B cell (primary cell): ENCODE data around the gene MBP. TPM values are rescaled to one million over a fixed set of nuclear protein-coding genes. Genes with fewer than 3 reads are reported as not detected.

Experiments used
- ATAC-seq: fragments of 200-7000 bp; cut with Tn5 transposase; one replicate; pipeline ENCODE4 v1.10.0; 2021; ENCODE audit warnings: low read depth, mild to moderate bottlenecking, moderate number of reproducible peaks, moderate library complexity
- CTCF ChIA-PET: fragments of 350-600 bp; sonication (Branson Sonifier 250); formaldehyde crosslinking; loops from one replicate; lab custom pipeline; 2021; ENCODE audit warnings: antibody characterized with exemption, inconsistent platforms; lab: Charles Lee
- POLR2A ChIA-PET: fragments of 350-600 bp; sonication (Branson Sonifier 250); formaldehyde crosslinking; loops from one replicate; lab custom pipeline; 2021; ENCODE audit warnings: antibody characterized with exemption; lab: Charles Lee
- DNase-seq: peaks from one replicate; pipeline ENCODE4 v3.0.0; 2013
- H2AFZ ChIP-seq: 2 replicates; pipeline ENCODE4 v1.6.1; 2012; ENCODE audit warnings: mild to moderate bottlenecking, low read depth, low read length; ENCODE audit not compliant: insufficient read depth, poor library complexity, severe bottlenecking
- H3K27ac ChIP-seq, 2 donors: 1 replicate in 1 of 2; 2 replicates in 1 of 2; pipeline ENCODE4 v1.5.1; 2012 to 2013; ENCODE audit warnings: low read length in 2 of 2, mild to moderate bottlenecking in 2 of 2, moderate library complexity in 1 of 2
- H3K27me3 ChIP-seq, 4 experiments: fragments of 200-600 bp in 1 of 4; sonication (generic) in 1 of 4; replicated peaks in 1 of 4; 1 replicate in 2 of 4; 2 replicates in 2 of 4; pipeline versions ENCODE4 v1.6.1 to v1.7.0; 2013 to 2016; ENCODE audit warnings: low read length in 3 of 4, mild to moderate bottlenecking in 2 of 4, mixed read lengths in 1 of 4, moderate library complexity in 1 of 4; ENCODE audit not compliant: insufficient read depth in 4 of 4, control insufficient read depth in 3 of 4; ENCODE audit errors: control extremely low read depth in 1 of 4
- H3K36me3 ChIP-seq, 2 experiments: replicated peaks in 1 of 2; 1 replicate in 1 of 2; 2 replicates in 1 of 2; pipeline versions ENCODE4 v1.6.1 to v1.7.1; 2013; ENCODE audit warnings: low read length in 1 of 2; ENCODE audit not compliant: insufficient read depth in 2 of 2, control insufficient read depth in 1 of 2; ENCODE audit errors: control extremely low read depth in 1 of 2, extremely low read depth in 1 of 2
- H3K4me1 ChIP-seq, 2 donors: fragments of 200-600 bp in 1 of 2; sonication (generic) in 1 of 2; 1 replicate in 1 of 2; 2 replicates in 1 of 2; pipeline versions ENCODE4 v1.5.1 to v1.6.1; 2013 to 2017; ENCODE audit warnings: low read length in 2 of 2; ENCODE audit not compliant: control insufficient read depth in 2 of 2, insufficient read depth in 2 of 2
- H3K4me2 ChIP-seq: replicated peaks from 2 replicates; pipeline ENCODE3; 2012; ENCODE audit warnings: mild to moderate bottlenecking, low read depth, low read length; ENCODE audit not compliant: poor library complexity, severe bottlenecking
- H3K4me3 ChIP-seq, 5 experiments: fragments of 200-600 bp in 1 of 5; sonication (generic) in 1 of 5; 1 replicate in 3 of 5; 2 replicates in 2 of 5; pipeline versions ENCODE4 v1.5.1 to v1.7.0; 2011 to 2016; ENCODE audit warnings: low read length in 4 of 5, mild to moderate bottlenecking in 4 of 5, low read depth in 2 of 5, control low read depth in 1 of 5, moderate library complexity in 1 of 5; ENCODE audit not compliant: insufficient read depth in 1 of 5; ENCODE audit errors: control extremely low read depth in 1 of 5, extremely low read depth in 1 of 5
- H3K79me2 ChIP-seq: fragments of 200-600 bp; sonication (generic); one replicate; pipeline ENCODE4 v1.6.0; 2016; ENCODE audit warnings: low read length; ENCODE audit not compliant: control insufficient read depth, insufficient read depth
- H3K9ac ChIP-seq: fragments of 200-600 bp; sonication (generic); 2 replicates; pipeline ENCODE4 v1.6.1; 2017; ENCODE audit warnings: mild to moderate bottlenecking, low read length, moderate library complexity
- H3K9me3 ChIP-seq, 3 donors: one replicate each; pipeline versions ENCODE4 v1.6.1 to v1.7.1; 2013; ENCODE audit warnings: low read length in 2 of 3; ENCODE audit not compliant: control insufficient read depth in 2 of 3, insufficient read depth in 1 of 3; ENCODE audit errors: control extremely low read depth in 1 of 3
- H4K20me1 ChIP-seq: 2 replicates; pipeline ENCODE4 v1.6.0; 2012; ENCODE audit warnings: mild to moderate bottlenecking, low read length; ENCODE audit not compliant: insufficient read depth, control insufficient read depth, poor library complexity, severe bottlenecking
- H3K27ac Mint-ChIP-seq: one replicate; pipeline ENCODE4 v1.8.0; 2021; ENCODE audit warnings: mixed read lengths
- H3K27me3 Mint-ChIP-seq: one replicate; pipeline ENCODE4 v1.8.0; 2021; ENCODE audit warnings: mixed read lengths
- H3K4me1 Mint-ChIP-seq: one replicate; pipeline ENCODE4 v1.8.0; 2021; ENCODE audit warnings: mixed read lengths
- H3K4me3 Mint-ChIP-seq: one replicate; pipeline ENCODE4 v1.8.0; 2021; ENCODE audit warnings: mixed read lengths
- H3K9me3 Mint-ChIP-seq: one replicate; pipeline ENCODE4 v1.8.0; 2022; ENCODE audit warnings: mixed read lengths; ENCODE audit not compliant: insufficient read depth
- EZH2 ChIP-seq: IDR thresholded peaks from 2 replicates; pipeline ENCODE4 v1.6.1; 2012; ENCODE audit warnings: borderline replicate concordance, low read depth, mild to moderate bottlenecking, moderate library complexity, low read length; ENCODE audit not compliant: insufficient read depth, poor library complexity, severe bottlenecking
- WGBS: methylation state at CpG from one replicate; pipeline ENCODE4 v1.1.5; 2013; ENCODE audit warnings: missing lambda C conversion rate; ENCODE audit not compliant: insufficient coverage; 5-methylcytosine and 5-hydroxymethylcytosine counted together
- intact Hi-C: fragments of 100-400 bp; cut with micrococcal nuclease; formaldehyde crosslinking; loops from one replicate; pipeline ENCODE4 v1.10.0; 2022
- polyA plus RNA-seq: library from polyadenylated mRNA; depleted of rRNA; stranded (reverse); fragments of >200 nt; gene quantifications from 2 replicates; pipeline ENCODE4 v1.2.3, GENCODE V29; 2012
- total RNA-seq, 2 donors: library from RNA; stranded (reverse); fragments of 120-200 nt in 1 of 2; gene quantifications; 1 replicate in 1 of 2; 2 replicates in 1 of 2; pipeline versions ENCODE4 v1.2.3 to v1.2.4, GENCODE V29; 2013 to 2022
- TF ChIP-seq, protein P1 (sequence below): fragments of 200-600 bp; IDR thresholded peaks from one replicate; pipeline ENCODE4 v1.8.0; 2022; ENCODE audit warnings: antibody characterized with exemption, mild to moderate bottlenecking

MBP gene
- total and polyA plus RNA-seq, 2 donors (not counting 1 experiment from before 2014, with no cell fraction given) = 30.1 to 192 TPM

- ChIA-PET CTCF (interaction anchor here (0.7 to 7.9 kb wide), 8 partner anchors 10 to 215 kb away, joined by 3 to 43 read pairs (median 5); no protein-coding TSS in a partner anchor), POLR2A (no interaction called here)
- Histone ChIP-seq H3K27me3 (peaks cover 0 to 2% (median 0%) of the 10 kb centered on the region in 4 experiments), H3K27ac (no peak overlapping the region), H3K36me3 (no peaks in the 10 kb centered on the region), H2AFZ (no peak overlapping the region), H3K4me3 (no peak overlapping the region), H3K4me2 (no peak overlapping the region), H3K79me2 (no peaks in the 10 kb centered on the region), H3K9me3 (no peaks in the 10 kb centered on the region), H4K20me1 (no peaks in the 10 kb centered on the region), H3K4me1 (peaks cover 0 to 4% of the 10 kb centered on the region in 2 donors), H3K9ac (no peak overlapping the region)
- Mint-ChIP-seq H3K4me1 (peaks cover 8% of the 10 kb centered on the region), H3K27ac (no peak overlapping the region), H3K4me3 (no peak overlapping the region), H3K27me3 (no peaks in the 10 kb centered on the region), H3K9me3 (no peaks in the 10 kb centered on the region)
- DNase-seq (no peak), ATAC-seq (no peak)
- intact Hi-C loops = no loop called here
- 100% methylated on average over 3 of the region's 7 CpGs for WGBS
- TF ChIP-seq, protein P1, sequence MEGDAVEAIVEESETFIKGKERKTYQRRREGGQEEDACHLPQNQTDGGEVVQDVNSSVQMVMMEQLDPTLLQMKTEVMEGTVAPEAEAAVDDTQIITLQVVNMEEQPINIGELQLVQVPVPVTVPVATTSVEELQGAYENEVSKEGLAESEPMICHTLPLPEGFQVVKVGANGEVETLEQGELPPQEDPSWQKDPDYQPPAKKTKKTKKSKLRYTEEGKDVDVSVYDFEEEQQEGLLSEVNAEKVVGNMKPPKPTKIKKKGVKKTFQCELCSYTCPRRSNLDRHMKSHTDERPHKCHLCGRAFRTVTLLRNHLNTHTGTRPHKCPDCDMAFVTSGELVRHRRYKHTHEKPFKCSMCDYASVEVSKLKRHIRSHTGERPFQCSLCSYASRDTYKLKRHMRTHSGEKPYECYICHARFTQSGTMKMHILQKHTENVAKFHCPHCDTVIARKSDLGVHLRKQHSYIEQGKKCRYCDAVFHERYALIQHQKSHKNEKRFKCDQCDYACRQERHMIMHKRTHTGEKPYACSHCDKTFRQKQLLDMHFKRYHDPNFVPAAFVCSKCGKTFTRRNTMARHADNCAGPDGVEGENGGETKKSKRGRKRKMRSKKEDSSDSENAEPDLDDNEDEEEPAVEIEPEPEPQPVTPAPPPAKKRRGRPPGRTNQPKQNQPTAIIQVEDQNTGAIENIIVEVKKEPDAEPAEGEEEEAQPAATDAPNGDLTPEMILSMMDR = no peak
- no peak for TF ChIP-seq EZH2
Measured at GRCh38 chr18:76996429-76996828, 136.2 kb downstream of the MBP start.

DNA sequence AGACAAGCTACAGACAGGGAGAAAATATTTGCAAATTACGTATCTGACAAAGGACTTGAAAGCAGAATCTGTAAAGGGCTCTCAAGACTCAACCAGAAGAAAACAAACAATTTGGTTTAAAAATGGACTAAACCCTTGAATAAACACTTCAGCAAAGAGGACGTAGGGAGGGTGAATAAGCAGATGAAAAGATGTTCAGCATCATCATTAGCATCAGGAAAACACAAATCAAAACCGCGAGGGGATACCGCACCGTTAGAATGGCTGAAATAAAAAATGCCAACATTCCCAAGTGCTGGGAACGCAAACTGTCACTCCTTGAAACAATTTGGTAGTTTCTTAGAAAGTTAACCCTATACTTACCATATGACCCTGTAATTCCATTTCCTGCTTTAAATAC is 136.7 kb downstream of the MBP start:
- DNase-seq (no peak), ATAC-seq (no peak)
- no peaks in the 10 kb centered on the region for H3K36me3 ChIP-seq
- peaks cover 0 to 7% of the 10 kb centered on the region in 2 donors for H3K4me1 ChIP-seq
- H3K27me3 ChIP-seq = peaks cover 0 to 2% (median 0%) of the 10 kb centered on the region in 4 experiments
- no CpG with 5 or more reads among the region's 7 CpGs for WGBS
- H3K79me2 ChIP-seq = no peaks in the 10 kb centered on the region
- Mint-ChIP-seq H3K27ac (no peak overlapping the region), H3K4me3 (no peak overlapping the region), H3K27me3 (no peaks in the 10 kb centered on the region), H3K9me3 (no peaks in the 10 kb centered on the region), H3K4me1 (peaks cover 10% of the 10 kb centered on the region)
- no peak for TF ChIP-seq EZH2
- TF ChIP-seq, protein P1 = no peak
- ChIA-PET POLR2A (no interaction called here), CTCF (interaction anchor here (1.2 to 7.9 kb wide), 5 partner anchors 10 to 216 kb away, joined by 5 to 43 read pairs (median 8); no protein-coding TSS in a partner anchor)
- H2AFZ ChIP-seq = no peak overlapping the region
- no peak overlapping the region for H3K9ac ChIP-seq
- H3K9me3 ChIP-seq = no peaks in the 10 kb centered on the region
- no peak overlapping the region for H3K27ac ChIP-seq
- H3K4me3 ChIP-seq = no peak overlapping the region
- H4K20me1 ChIP-seq = no peaks in the 10 kb centered on the region
- intact Hi-C loops = no loop called here
- no peak overlapping the region for H3K4me2 ChIP-seq
